Thymus (tissue), 14 donors: ENCODE data around the gene PRSS36. TPM values are rescaled to one million over a fixed set of nuclear protein-coding genes. Genes with fewer than 3 reads are reported as not detected.
"Not testable (repeated sequence)": the region's sequence is repeated elsewhere in the genome, so short reads cannot be mapped to it uniquely, and the experiment has no call there.

Source experiments
- DNase-seq, 9 donors: peaks; one replicate each; pipeline ENCODE4 v3.0.0-alpha.2; 2013; ENCODE audit warnings: low spot score in 9 of 9, low read depth in 6 of 9, missing footprints in 1 of 9
- H3K27ac ChIP-seq, 2 donors: one replicate each; pipeline ENCODE4 v1.5.1; 2013; ENCODE audit warnings: control low read depth in 1 of 2, low read depth in 1 of 2, low read length in 1 of 2, mild to moderate bottlenecking in 1 of 2, moderate library complexity in 1 of 2
- H3K27me3 ChIP-seq, 2 donors: one replicate each; pipeline ENCODE4 v1.5.1; 2013; ENCODE audit warnings: low read length in 1 of 2; ENCODE audit not compliant: control insufficient read depth in 2 of 2, insufficient read depth in 1 of 2
- H3K36me3 ChIP-seq, 2 donors: one replicate each; pipeline ENCODE4 v1.5.1; 2013; ENCODE audit warnings: low read length in 1 of 2, mild to moderate bottlenecking in 1 of 2, moderate library complexity in 1 of 2; ENCODE audit not compliant: control insufficient read depth in 2 of 2, insufficient read depth in 2 of 2
- H3K4me1 ChIP-seq, 2 donors: one replicate each; pipeline ENCODE4 v1.5.1; 2013; ENCODE audit warnings: low read length in 2 of 2; ENCODE audit not compliant: control insufficient read depth in 2 of 2, insufficient read depth in 2 of 2
- H3K4me3 ChIP-seq, 2 donors: one replicate each; pipeline ENCODE4 v1.5.1; 2013; ENCODE audit warnings: low read length in 2 of 2, control low read depth in 1 of 2, mild to moderate bottlenecking in 1 of 2
- H3K9me3 ChIP-seq, 2 donors: one replicate each; pipeline ENCODE4 v1.5.1; 2013; ENCODE audit warnings: low read length in 1 of 2, mild to moderate bottlenecking in 1 of 2; ENCODE audit not compliant: control insufficient read depth in 2 of 2, insufficient read depth in 1 of 2
- WGBS: extraction: QIAGEN DNeasy Blood & Tissue Kit; methylation state at CpG from one replicate; pipeline ENCODE4 v1.1.7; 2013; 5-methylcytosine and 5-hydroxymethylcytosine counted together
- long read RNA-seq, 10 donors: transcript quantifications; one replicate each; lab custom pipeline, GENCODE V29; 2026
- polyA plus RNA-seq: library from polyadenylated mRNA; stranded (reverse); fragments of 200-250 nt; gene quantifications from one replicate; pipeline ENCODE4 v1.2.3, GENCODE V29; 2013
- total RNA-seq: library from RNA; stranded (reverse); fragments of 120-200 nt; gene quantifications from one replicate; pipeline ENCODE4 v1.2.4, GENCODE V29; 2013
- donor health status: healthy.

PRSS36 gene
- 5.7 TPM for total RNA-seq
- polyA plus RNA-seq, result 4.3 TPM
- long read RNA-seq, donor 1, result 0 reads
- long read RNA-seq, donor 2, result 0 reads
- long read RNA-seq, donor 3, result 0 reads
- long read RNA-seq, donor 4, result 0 reads
- long read RNA-seq, donor 5, result 0 reads
- long read RNA-seq, donor 6, result 0 reads
- long read RNA-seq, donor 7, result 0 reads
- long read RNA-seq, donor 8, result 0 reads
- long read RNA-seq, donor 9, result 0 reads
- long read RNA-seq, donor 10, result 0 reads

- Histone ChIP-seq H3K27me3 (peaks cover 0 to 30% of the 10 kb centered on the region in 2 donors), H3K4me3 (no peak within 1 kb of the TSS), H3K9me3 (no peaks in the 10 kb centered on the region), H3K36me3 (no peaks in the 10 kb centered on the region), H3K4me1 (peaks cover 2 to 3% of the 10 kb centered on the region in 2 donors), H3K27ac (no peak within 1 kb of the TSS)
- 94% methylated on average over 11 of the region's 11 CpGs for WGBS
- DNase-seq, result no peak
Observed at GRCh38 chr16:31149894-31150890, at the start of gene PRSS36. Gene PRSS36, minus strand, starts transcription at chr16:31150066. Its CDS starts 31 bp downstream, at chr16:31150035.

DNA sequence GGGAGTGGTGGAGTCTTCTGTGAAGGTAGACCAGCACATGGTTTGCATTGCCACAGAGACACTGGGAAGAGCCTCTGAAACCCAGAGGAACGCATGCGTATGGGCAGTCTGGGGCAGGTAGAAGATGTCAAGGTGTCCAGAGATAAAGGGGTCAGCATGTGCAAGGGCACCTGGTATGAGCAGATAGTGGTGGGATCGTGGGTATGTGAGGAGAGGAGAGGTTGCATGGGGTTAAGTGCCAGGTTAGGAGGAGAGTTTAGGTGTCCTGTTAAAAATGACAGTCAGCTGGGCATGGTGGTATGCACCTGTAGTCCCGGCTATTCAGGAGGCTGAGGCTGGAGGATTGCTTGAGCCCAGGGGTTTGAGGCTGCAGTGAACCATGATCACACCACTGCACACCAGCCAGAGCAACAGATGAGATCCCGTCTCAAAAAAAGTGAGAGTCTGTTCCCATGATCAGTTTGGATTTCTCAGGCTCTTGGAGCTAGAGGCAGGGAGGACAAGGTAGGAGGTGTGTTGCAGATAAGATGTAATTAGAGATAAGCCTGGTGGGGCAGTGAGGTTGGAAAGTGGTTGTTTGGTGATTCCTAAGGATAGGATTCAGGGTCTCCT, 49.7 kb upstream of the PRSS36 start:
- Histone ChIP-seq H3K4me3 (no peak overlapping the region), H3K9me3 (no peaks in the 10 kb centered on the region), H3K27ac (no peak overlapping the region), H3K4me1 (peaks cover 10 to 22% of the 10 kb centered on the region in 2 donors), H3K36me3 (peaks cover 31 to 43% of the 10 kb centered on the region in 2 donors), H3K27me3 (peaks cover 0 to 5% of the 10 kb centered on the region in 2 donors)
- WGBS, result over 99% methylated on average over 5 of the region's 5 CpGs
- no peak for DNase-seq

GRCh38 chr16:31198207-31198882, 48.5 kb upstream of the PRSS36 start:
- peaks cover 10 to 22% of the 10 kb centered on the region in 2 donors for H3K4me1 ChIP-seq
- H3K36me3 ChIP-seq, result peaks cover 43 to 53% of the 10 kb centered on the region in 2 donors

GRCh38 chr16:31196324-31197088, 46.6 kb upstream of the PRSS36 start:
- WGBS, result 96% methylated on average over 17 of the region's 17 CpGs
- no peaks in the 10 kb centered on the region for H3K9me3 ChIP-seq
- no peak overlapping the region for H3K4me3 ChIP-seq
- H3K27me3 ChIP-seq, result no peaks in the 10 kb centered on the region
- H3K36me3 ChIP-seq, result peaks cover 61 to 72% of the 10 kb centered on the region in 2 donors
- H3K4me1 ChIP-seq, result peaks cover 5 to 11% of the 10 kb centered on the region in 2 donors
- no peak for DNase-seq
- no peak overlapping the region for H3K27ac ChIP-seq

More at GRCh38 chr16:31198207-31198882, 48.5 kb upstream of the PRSS36 start:
- WGBS, result 90% methylated on average over 7 of the region's 7 CpGs
- Histone ChIP-seq H3K27ac (peak overlapping the region in 1 of 2 donors; percentile 49), H3K9me3 (no peaks in the 10 kb centered on the region), H3K27me3 (peaks cover 0 to 4% of the 10 kb centered on the region in 2 donors), H3K4me3 (no peak overlapping the region)
- no peak for DNase-seq

DNA sequence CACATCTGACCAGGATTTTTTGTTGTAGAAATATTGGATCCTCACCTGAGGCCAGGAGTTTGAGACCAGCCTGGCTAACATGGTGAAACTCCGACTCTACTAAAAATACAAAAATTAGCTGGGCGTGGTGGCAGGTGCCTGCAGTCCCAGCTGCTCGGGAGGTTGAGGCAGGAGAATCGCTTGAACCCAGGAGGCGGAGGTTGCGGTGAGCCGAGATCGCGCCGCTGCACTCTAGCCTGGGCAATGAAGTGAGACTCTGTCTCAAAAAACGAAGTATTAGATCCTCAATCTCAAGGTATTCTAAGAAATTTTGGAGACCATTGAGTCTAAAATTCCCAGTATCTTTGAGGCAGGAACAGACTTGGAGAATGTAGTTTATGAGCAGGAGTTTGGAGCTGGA, 46.0 kb upstream of the PRSS36 start:
- not testable (repeated sequence) for H3K4me1 ChIP-seq, H3K27me3 ChIP-seq, H3K9me3 ChIP-seq, H3K27ac ChIP-seq, H3K4me3 ChIP-seq, DNase-seq
- WGBS, result 98% methylated on average over 11 of the region's 11 CpGs
- H3K36me3 ChIP-seq, result peaks cover 67 to 78% of the 10 kb centered on the region in 2 donors

DNA sequence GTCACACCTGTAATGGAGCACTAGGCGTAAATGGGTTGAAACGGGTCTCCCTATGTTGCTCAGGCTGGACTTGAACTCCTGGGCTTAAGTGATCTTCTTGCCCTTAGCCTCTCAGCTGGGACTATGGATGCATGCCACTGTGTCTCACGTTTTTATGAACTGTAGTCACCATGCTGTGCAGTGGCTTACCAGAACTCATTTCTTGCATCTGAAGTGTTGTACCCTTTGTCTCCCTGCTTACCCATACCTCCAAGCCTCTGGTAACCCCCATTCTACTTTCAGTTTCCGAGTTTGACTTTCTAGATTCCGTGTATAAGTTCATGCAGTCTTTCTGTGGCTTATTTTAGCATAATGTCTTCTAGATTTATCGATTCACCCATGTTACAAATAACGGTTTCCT, 45.0 kb upstream of the PRSS36 start:
- H3K4me1 ChIP-seq, result peaks cover 0 to 5% of the 10 kb centered on the region in 2 donors
- H3K27ac ChIP-seq, result no peak overlapping the region
- H3K27me3 ChIP-seq, result no peaks in the 10 kb centered on the region
- H3K9me3 ChIP-seq, result no peaks in the 10 kb centered on the region
- no peak overlapping the region for H3K4me3 ChIP-seq
- 94% methylated on average over 7 of the region's 7 CpGs for WGBS
- DNase-seq, result no peak
- peaks cover 75 to 88% of the 10 kb centered on the region in 2 donors for H3K36me3 ChIP-seq

- Histone ChIP-seq H3K27me3 (no peaks in the 10 kb centered on the region), H3K27ac (no peak overlapping the region), H3K4me3 (no peak overlapping the region), H3K9me3 (no peaks in the 10 kb centered on the region), H3K4me1 (peaks cover 0 to 5% of the 10 kb centered on the region in 2 donors), H3K36me3 (peaks cover 83 to 86% of the 10 kb centered on the region in 2 donors)
- WGBS, result 98% methylated on average over 2 of the region's 2 CpGs
- DNase-seq, result no peak
Observed at GRCh38 chr16:31193874-31194273, 44.0 kb upstream of the PRSS36 start.
